ENCODE measurements around the gene RPS21. TPM values are rescaled to one million over a fixed set of nuclear protein-coding genes. Genes with fewer than 3 reads are reported as not detected.

The RPS21 gene
- total and polyA plus RNA-seq, 2 of the 13 experiments (the other 11 are each of a cell fraction or from before 2014, with no cell fraction given) = 2,647 to 11,063 TPM

DNA sequence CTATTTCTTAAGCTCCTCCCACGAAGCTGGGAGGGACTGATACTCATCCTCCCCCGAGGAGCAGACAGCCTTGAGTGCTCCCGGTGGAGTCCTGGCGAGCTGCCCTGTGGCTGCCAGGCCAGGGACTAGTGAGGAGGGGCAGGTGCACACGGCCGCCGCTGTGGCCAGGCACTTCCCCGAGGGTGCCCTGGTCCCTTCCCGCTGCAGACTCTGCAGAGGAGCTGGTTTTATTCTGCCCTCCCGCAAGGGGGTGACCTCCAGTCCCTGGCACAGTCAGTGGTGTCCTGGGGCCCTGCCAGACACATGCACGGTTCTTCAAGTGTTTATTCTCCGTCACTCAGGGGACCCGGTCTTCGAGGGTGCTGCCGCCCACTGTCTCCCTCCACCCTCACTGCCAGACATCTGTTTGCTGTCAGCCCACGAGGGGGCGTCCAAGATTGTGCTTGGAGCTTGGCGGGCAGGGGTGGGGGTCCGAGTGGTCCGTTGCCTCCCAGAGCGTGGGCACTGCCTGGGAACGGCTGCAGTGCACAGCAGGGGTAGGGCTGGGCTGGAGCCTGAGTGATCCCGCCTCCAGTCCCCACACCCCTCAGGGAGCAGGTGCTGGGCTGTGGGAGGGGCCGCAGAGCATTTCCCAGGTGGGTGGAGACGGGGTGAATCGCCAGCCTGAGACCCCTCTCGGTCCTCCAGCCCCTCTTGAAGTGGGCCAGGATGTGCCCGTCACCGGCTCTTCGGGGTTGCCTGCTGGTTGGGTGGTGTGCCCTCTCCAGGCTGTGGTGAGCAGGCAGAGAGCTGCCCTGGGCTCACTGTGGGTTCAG lies 23.2 kb downstream of the RPS21 start (continued):
- TF ChIP-seq, protein P1, sequence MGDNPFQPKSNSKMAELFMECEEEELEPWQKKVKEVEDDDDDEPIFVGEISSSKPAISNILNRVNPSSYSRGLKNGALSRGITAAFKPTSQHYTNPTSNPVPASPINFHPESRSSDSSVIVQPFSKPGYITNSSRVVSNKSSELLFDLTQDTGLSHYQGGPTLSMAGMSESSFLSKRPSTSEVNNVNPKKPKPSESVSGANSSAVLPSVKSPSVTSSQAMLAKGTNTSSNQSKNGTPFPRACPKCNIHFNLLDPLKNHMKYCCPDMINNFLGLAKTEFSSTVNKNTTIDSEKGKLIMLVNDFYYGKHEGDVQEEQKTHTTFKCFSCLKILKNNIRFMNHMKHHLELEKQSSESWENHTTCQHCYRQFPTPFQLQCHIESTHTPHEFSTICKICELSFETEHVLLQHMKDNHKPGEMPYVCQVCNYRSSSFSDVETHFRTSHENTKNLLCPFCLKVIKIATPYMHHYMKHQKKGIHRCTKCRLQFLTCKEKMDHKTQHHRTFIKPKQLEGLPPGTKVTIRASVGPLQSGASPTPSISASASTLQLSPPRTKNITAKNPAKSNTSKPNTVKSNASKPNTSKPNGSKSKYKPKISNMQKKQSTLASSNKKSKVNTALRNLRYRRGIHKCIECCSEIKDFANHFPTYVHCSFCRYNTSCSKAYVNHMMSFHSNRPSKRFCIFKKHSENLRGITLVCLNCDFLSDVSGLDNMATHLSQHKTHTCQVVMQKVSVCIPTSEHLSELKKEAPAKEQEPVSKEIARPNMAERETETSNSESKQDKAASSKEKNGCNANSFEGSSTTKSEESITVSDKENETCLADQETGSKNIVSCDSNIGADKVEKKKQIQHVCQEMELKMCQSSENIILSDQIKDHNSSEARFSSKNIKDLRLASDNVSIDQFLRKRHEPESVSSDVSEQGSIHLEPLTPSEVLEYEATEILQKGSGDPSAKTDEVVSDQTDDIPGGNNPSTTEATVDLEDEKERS (CRISPR knock-in tag; IDR thresholded peaks at IDR 0.05) = no peak
- 0 out of 2 replicates have a peak, but pooled peaks have one; percentile 82 for TF ChIP-seq PAWR (CRISPR knock-in tag; IDR thresholded peaks at IDR 0.05; ENCODE audit: borderline replicate concordance)
- TF ChIP-seq ZNF550 (CRISPR knock-in tag; IDR thresholded peaks at IDR 0.05; ENCODE audit: borderline replicate concordance) = 0 out of 2 replicates have a peak, but pooled peaks have one; percentile 83
- TF ChIP-seq TAF15 (IDR thresholded peaks at IDR 0.05; ENCODE audit: low read depth, low read length, poor library complexity, severe bottlenecking) = no peak
- peak; percentile 45; the same call in 1 of the 2 replicates for TF ChIP-seq PHF21A (CRISPR knock-in tag; IDR thresholded peaks at IDR 0.05)
- no peak for TF ChIP-seq ELF4 (CRISPR knock-in tag; IDR thresholded peaks at IDR 0.05; ENCODE audit: borderline replicate concordance)
- TF ChIP-seq ZSCAN25 (CRISPR knock-in tag; IDR thresholded peaks at IDR 0.05) = peak; percentile 85
- no peak for TF ChIP-seq E2F1 (CRISPR knock-in tag; IDR thresholded peaks at IDR 0.05)
- TF ChIP-seq, protein P2, sequence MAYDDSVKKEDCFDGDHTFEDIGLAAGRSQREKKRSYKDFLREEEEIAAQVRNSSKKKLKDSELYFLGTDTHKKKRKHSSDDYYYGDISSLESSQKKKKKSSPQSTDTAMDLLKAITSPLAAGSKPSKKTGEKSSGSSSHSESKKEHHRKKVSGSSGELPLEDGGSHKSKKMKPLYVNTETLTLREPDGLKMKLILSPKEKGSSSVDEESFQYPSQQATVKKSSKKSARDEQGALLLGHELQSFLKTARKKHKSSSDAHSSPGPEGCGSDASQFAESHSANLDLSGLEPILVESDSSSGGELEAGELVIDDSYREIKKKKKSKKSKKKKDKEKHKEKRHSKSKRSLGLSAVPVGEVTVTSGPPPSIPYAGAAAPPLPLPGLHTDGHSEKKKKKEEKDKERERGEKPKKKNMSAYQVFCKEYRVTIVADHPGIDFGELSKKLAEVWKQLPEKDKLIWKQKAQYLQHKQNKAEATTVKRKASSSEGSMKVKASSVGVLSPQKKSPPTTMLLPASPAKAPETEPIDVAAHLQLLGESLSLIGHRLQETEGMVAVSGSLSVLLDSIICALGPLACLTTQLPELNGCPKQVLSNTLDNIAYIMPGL (CRISPR knock-in tag; IDR thresholded peaks at IDR 0.05; ENCODE audit: borderline replicate concordance in 1 of 2, low read depth in 1 of 2) = peak; percentile 70 to 83; a peak in 2 of 4 replicates
- TF ChIP-seq TRIM24 (CRISPR knock-in tag; IDR thresholded peaks at IDR 0.05) = no peak
- peak; percentile 69; the same call in 1 of the 2 replicates for TF ChIP-seq ZNF564 (CRISPR knock-in tag; IDR thresholded peaks at IDR 0.05)
- TF ChIP-seq DPF2 (CRISPR knock-in tag; IDR thresholded peaks at IDR 0.05; ENCODE audit: borderline replicate concordance, low read depth) = no peak
- 0 out of 2 replicates have a peak, but pooled peaks have one; percentile 10 for TF ChIP-seq NFKB2 (CRISPR knock-in tag; IDR thresholded peaks at IDR 0.05; ENCODE audit: borderline replicate concordance)
- peak; percentile 96 for TF ChIP-seq CTCF (CRISPR knock-in tag; IDR thresholded peaks at IDR 0.05)
- TF ChIP-seq SP4 (CRISPR knock-in tag; IDR thresholded peaks at IDR 0.05) = peak; percentile 56; the same call in 1 of the 2 replicates

Measured in HepG2 (cell line).